HG03354 (cell line): ENCODE data around the gene FCRLB.
A peak's percentile ranks its signal among the peaks of the same experiment; 100 is the strongest.
"Not testable (repeated sequence)": the region's sequence is repeated elsewhere in the genome, so short reads cannot be mapped to it uniquely, and the experiment has no call there.

Source experiments
- ATAC-seq: cut with Tn5 transposase; IDR thresholded peaks from one replicate; pipeline ENCODE4 v1.9.1; 2021; ENCODE audit warnings: mild to moderate bottlenecking; ENCODE audit not compliant: unreplicated experiment, poor library complexity, severe bottlenecking

The FCRLB gene

GRCh38 chr1:161737625-161738024 is 16.3 kb downstream of the FCRLB start:
- ATAC-seq: no peak

GRCh38 chr1:161738627-161739287 is 17.4 kb downstream of the FCRLB start:
- ATAC-seq: peak; percentile 60

GRCh38 chr1:161739865-161740566 is 18.7 kb downstream of the FCRLB start:
- ATAC-seq: peak; percentile 27

- no peak for ATAC-seq
Observed at GRCh38 chr1:161740921-161741320, 19.6 kb downstream of the FCRLB start.

- ATAC-seq: no peak
Observed at GRCh38 chr1:161743231-161743630, 21.9 kb downstream of the FCRLB start.

- no peak for ATAC-seq
Observed at GRCh38 chr1:161747801-161748200, 26.5 kb downstream of the FCRLB start.

- ATAC-seq: peak; percentile 97
Observed at GRCh38 chr1:161749509-161750407, 28.4 kb downstream of the FCRLB start, which contains the start of gene DUSP12. TSS of gene DUSP12 (plus strand) at chr1:161749786. CDS start at chr1:161749802, 16 bp downstream.

GRCh38 chr1:161763522-161764098 is 42.3 kb downstream of the FCRLB start:
- ATAC-seq: no peak

GRCh38 chr1:161766102-161766981 is 45.0 kb downstream of the FCRLB start, which contains the start of gene ATF6:
TSS of gene ATF6 (plus strand) at chr1:161766320. CDS start at chr1:161766361, 41 bp downstream.
- peak; percentile 72 for ATAC-seq

- ATAC-seq: no peak
Observed at GRCh38 chr1:161768461-161768860, 47.1 kb downstream of the FCRLB start.

GRCh38 chr1:161768986-161769672 is 47.8 kb downstream of the FCRLB start:
- no peak for ATAC-seq

GRCh38 chr1:161769673-161770045 is 48.3 kb downstream of the FCRLB start:
- ATAC-seq: not testable (repeated sequence)

GRCh38 chr1:161770250-161770649 is 48.9 kb downstream of the FCRLB start:
- ATAC-seq: no peak

- ATAC-seq: no peak
Observed at GRCh38 chr1:161771161-161771560, 49.8 kb downstream of the FCRLB start.

GRCh38 chr1:161771973-161772372 is 50.6 kb downstream of the FCRLB start:
- ATAC-seq: no peak

GRCh38 chr1:161772397-161772796 is 51.1 kb downstream of the FCRLB start:
- ATAC-seq: no peak

GRCh38 chr1:161773791-161774190 is 52.4 kb downstream of the FCRLB start:
- no peak for ATAC-seq

GRCh38 chr1:161777261-161777660 is 55.9 kb downstream of the FCRLB start:
- ATAC-seq: no peak
